HEK293T (cell line): ENCODE data around the gene BEX5.

ENCODE experiments used
- FOXA1 ChIP-seq: fragments of 450-650 bp; IDR thresholded peaks from 2 replicates; pipeline ENCODE4 v1.6.1; 2016; ENCODE audit warnings: mild to moderate bottlenecking
- FOXK2 ChIP-seq: fragments of 450-650 bp; IDR thresholded peaks from 2 replicates; pipeline ENCODE4 v1.6.1; 2016; ENCODE audit warnings: mild to moderate bottlenecking
- SP1 ChIP-seq: fragments of 450-650 bp; IDR thresholded peaks from 2 replicates; pipeline ENCODE4 v1.6.1; 2017

DNA sequence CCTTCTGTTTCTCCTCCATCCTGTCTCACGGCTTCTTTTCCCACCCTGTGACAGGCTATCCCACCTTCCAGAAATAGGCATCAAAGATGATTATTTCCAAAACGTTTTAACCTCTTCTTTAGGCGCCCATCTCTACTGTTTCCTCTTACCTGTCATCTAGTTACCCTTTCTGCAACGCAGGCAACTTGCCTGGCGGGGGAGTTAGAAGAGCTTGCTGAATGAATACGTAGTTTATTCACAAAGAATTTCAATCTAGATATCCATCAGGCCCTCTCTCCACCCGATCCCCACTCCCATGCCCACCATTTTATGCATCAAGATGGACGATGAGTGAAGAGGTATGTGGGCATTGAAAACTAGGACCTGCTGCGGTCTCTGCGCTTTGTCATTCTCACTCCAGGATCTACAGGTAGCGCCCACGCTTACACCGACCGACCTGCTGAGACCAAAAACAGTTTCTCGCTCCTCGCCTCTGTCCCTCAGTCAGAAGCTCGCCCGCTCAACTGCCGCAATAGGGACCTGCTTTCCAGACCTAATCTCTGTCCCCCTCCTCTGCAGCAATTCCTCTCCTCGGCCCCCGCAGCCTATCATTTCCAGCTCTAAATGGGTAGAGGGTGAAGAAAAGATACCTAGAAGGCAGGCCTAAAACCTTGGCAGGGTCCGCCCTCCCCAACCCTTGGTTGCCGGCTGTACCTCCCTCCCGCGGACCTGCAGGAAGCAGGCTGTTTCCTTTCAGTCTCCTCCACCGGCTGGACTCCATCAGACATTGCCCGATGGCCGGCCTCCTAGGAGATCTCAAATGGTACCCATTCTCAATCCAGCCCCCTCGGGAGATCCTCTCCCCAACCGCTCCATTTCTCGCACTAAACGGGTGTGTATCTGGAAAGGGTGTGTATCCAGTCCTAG is 624 bp downstream of the BEX5 start:
- TF ChIP-seq SP1 (no peak), FOXK2 (no peak), FOXA1 (no peak)
